IPS-18c (cell line): Measurements from ENCODE around the gene PLEKHA3.

ENCODE experiments used
- H3K4me3 ChIP-seq: 2 replicates; pipeline ENCODE4 v1.7.0; 2013; ENCODE audit warnings: low read depth, mild to moderate bottlenecking, low read length, moderate library complexity; ENCODE audit not compliant: insufficient read depth
- H3K9me3 ChIP-seq: one replicate; pipeline ENCODE4 v1.6.1; 2013; ENCODE audit warnings: mild to moderate bottlenecking, low read length, moderate library complexity; ENCODE audit not compliant: control insufficient read depth, insufficient read depth

PLEKHA3 gene

GRCh38 chr2:178536037-178536436 is 55.8 kb downstream of the PLEKHA3 start:
- no peaks in the 10 kb centered on the region for H3K9me3 ChIP-seq
- H3K4me3 ChIP-seq: no peak overlapping the region

DNA sequence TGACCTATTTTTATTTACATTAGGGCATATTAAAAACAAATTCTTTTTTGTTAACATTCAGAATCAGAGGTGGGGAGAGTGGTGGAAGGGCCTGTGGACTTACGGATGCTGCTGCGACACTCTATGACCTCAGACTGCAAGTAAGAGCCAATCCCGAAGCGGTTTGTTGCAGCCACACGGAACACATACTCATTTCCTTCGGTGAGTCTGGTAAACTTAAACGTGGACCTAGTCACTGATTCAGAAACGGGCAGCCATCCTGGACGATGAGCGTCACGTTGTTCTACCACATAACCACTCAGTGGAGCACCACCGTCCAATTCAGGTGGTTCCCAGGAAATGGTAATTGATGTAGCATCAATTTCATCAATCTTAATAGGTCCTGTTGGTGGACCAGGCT is 61.9 kb downstream of the PLEKHA3 start:
- no peaks in the 10 kb centered on the region for H3K9me3 ChIP-seq
- no peak overlapping the region for H3K4me3 ChIP-seq

DNA sequence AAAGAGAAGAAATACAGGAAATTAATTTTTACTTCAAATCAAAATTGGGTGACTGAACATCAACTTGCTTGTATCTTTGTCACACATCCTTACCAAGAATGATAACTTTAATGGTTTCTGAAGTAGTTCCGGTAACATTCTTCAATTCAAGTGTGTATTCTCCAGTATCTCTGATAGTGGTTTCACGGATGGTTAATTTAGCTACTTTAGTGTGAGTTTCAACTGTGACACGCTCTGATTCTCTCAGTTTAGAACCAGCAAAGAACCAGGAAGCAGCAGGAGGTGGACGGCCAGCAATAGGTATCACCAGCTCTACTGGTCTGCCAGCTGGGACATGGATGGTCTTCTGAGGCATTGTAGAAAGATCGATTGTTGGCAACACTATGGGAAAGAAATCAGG is 62.3 kb downstream of the PLEKHA3 start:
- Histone ChIP-seq H3K4me3 (no peak overlapping the region), H3K9me3 (no peaks in the 10 kb centered on the region)

GRCh38 chr2:178550352-178550751 is 70.1 kb downstream of the PLEKHA3 start:
- H3K4me3 ChIP-seq: no peak overlapping the region
- no peaks in the 10 kb centered on the region for H3K9me3 ChIP-seq

DNA sequence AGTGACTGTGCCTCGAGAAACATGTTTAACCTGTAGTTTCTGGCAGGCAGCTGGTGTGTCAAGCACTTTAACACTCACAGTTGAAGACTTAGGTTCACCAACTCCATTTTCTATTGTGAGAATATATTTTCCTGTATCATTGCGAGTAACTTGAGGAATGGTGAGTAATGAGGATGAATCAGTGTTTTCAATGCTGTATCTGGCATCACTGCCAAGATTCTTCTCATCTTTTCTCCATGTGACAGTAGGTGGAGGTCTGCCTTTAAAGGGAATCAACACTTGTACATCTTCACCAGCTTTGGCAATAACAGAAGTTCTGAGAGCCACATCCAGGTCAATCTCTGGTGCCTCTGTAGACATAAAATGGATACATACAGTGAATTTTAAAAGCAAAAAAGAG is 72.8 kb downstream of the PLEKHA3 start:
- H3K9me3 ChIP-seq: no peaks in the 10 kb centered on the region
- H3K4me3 ChIP-seq: no peak overlapping the region
